Lung (tissue), 12 donors: ENCODE results near the gene USP53. TPM values are rescaled to one million over a fixed set of nuclear protein-coding genes. Genes with fewer than 3 reads are reported as not detected.
"Not testable (repeated sequence)": the region's sequence is repeated elsewhere in the genome, so short reads cannot be mapped to it uniquely, and the experiment has no call there.

ENCODE experiments used
- ATAC-seq: fragments of 200-7000 bp; cut with Tn5 transposase; one replicate; pipeline ENCODE4 v1.9.1; 2020; ENCODE audit warnings: moderate number of reproducible peaks; ENCODE audit not compliant: insufficient read depth, low FRiP score
- DNase-seq, 3 donors: peaks; one replicate each; pipeline ENCODE4 v3.0.0-alpha.2; 2013 to 2017
- H3K27ac ChIP-seq, 2 donors: one replicate each; pipeline ENCODE4 v1.5.1; 2013; ENCODE audit warnings: mild to moderate bottlenecking in 2 of 2, moderate library complexity in 2 of 2, control low read depth in 1 of 2, inconsistent platforms in 1 of 2, low read depth in 1 of 2, low read length in 1 of 2
- H3K27me3 ChIP-seq, 3 donors: one replicate each; pipeline ENCODE4 v1.5.1; 2013; ENCODE audit warnings: low read length in 2 of 3; ENCODE audit not compliant: control insufficient read depth in 3 of 3, insufficient read depth in 3 of 3
- H3K36me3 ChIP-seq, 4 donors: one replicate each; pipeline ENCODE4 v1.5.1; 2013; ENCODE audit warnings: low read length in 4 of 4, mild to moderate bottlenecking in 1 of 4, moderate library complexity in 1 of 4; ENCODE audit not compliant: control insufficient read depth in 4 of 4, insufficient read depth in 4 of 4
- H3K4me1 ChIP-seq, 5 donors: one replicate each; pipeline ENCODE4 v1.5.1; 2013; ENCODE audit warnings: low read length in 5 of 5, mild to moderate bottlenecking in 2 of 5, moderate library complexity in 1 of 5; ENCODE audit not compliant: control insufficient read depth in 5 of 5, insufficient read depth in 5 of 5
- H3K4me3 ChIP-seq: one replicate; pipeline ENCODE4 v1.5.1; 2013; ENCODE audit warnings: mild to moderate bottlenecking, control low read depth, moderate library complexity
- H3K9ac ChIP-seq, 2 donors: one replicate each; pipeline ENCODE4 v1.5.1; 2013; ENCODE audit warnings: low read length in 2 of 2, control low read depth in 1 of 2; ENCODE audit not compliant: insufficient read depth in 1 of 2
- H3K9me3 ChIP-seq, 4 donors: one replicate each; pipeline ENCODE4 v1.5.1; 2013; ENCODE audit warnings: low read length in 3 of 4, mild to moderate bottlenecking in 1 of 4, moderate library complexity in 1 of 4; ENCODE audit not compliant: control insufficient read depth in 4 of 4, insufficient read depth in 3 of 4
- WGBS, 2 donors: extraction: QIAGEN DNeasy Blood & Tissue Kit; methylation state at CpG; one replicate each; pipeline ENCODE4 v1.1.7; 2013; 5-methylcytosine and 5-hydroxymethylcytosine counted together
- polyA plus RNA-seq, 2 donors: library from polyadenylated mRNA; stranded (reverse); fragments of 200-250 nt; gene quantifications; one replicate each; pipeline ENCODE4 v1.2.1, GENCODE V29; 2013
- total RNA-seq, 2 donors: library from RNA; depleted of rRNA in 1 of 2; stranded (reverse); fragments of >200 nt in 1 of 2; gene quantifications; one replicate each; pipeline ENCODE4 v1.2.1, GENCODE V29; 2014 to 2021
- TF ChIP-seq, protein P1 (sequence below): IDR thresholded peaks from 2 replicates; pipeline ENCODE4 v1.5.1; 2012; ENCODE audit warnings: mild to moderate bottlenecking; ENCODE audit errors: control extremely low read depth, extremely low read depth
- donor health status: control.
- donor health status: control.
- donor health status: Bipolar disorder and iron deficiency.
- donor health status: healthy.
- donor health status: DM: yes; HTN: yes; CAD: no.

USP53 gene
- total and polyA plus RNA-seq, 4 donors, result 13.0 to 54.6 (median 26.3) TPM

DNA sequence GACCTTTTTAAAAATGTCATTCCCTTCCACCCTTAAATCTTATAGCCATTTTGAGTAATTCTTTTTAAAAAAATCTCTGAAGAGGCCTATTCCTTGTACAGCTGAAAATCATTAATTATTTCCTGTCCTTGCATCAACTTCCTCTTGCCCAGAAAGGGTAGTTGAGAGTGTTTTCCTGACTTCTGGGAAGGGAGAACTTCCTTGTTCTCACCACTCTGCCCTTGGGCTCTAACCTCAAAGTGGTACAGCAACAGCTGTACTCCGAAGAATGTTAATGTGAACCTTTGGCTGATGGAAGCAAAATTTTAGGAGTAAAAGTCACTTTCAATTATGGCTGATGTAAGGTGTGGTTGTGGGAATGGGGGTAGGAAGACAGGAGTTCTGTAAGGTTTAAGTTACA, 124.5 kb downstream of the USP53 start:
- ATAC-seq (peak; percentile 89), DNase-seq (no peak)
- no peaks in the 10 kb centered on the region for H3K36me3 ChIP-seq
- H3K27me3 ChIP-seq, result no peaks in the 10 kb centered on the region
- H3K4me3 ChIP-seq, result no peak overlapping the region
- 11 to 13% methylated on average over 1 of the region's 1 CpG for WGBS, 2 donors
- H3K9ac ChIP-seq, result no peak overlapping the region
- H3K4me1 ChIP-seq, result peaks cover 0 to 2% (median 0%) of the 10 kb centered on the region in 5 donors
- H3K9me3 ChIP-seq, result no peaks in the 10 kb centered on the region
- TF ChIP-seq, protein P1, sequence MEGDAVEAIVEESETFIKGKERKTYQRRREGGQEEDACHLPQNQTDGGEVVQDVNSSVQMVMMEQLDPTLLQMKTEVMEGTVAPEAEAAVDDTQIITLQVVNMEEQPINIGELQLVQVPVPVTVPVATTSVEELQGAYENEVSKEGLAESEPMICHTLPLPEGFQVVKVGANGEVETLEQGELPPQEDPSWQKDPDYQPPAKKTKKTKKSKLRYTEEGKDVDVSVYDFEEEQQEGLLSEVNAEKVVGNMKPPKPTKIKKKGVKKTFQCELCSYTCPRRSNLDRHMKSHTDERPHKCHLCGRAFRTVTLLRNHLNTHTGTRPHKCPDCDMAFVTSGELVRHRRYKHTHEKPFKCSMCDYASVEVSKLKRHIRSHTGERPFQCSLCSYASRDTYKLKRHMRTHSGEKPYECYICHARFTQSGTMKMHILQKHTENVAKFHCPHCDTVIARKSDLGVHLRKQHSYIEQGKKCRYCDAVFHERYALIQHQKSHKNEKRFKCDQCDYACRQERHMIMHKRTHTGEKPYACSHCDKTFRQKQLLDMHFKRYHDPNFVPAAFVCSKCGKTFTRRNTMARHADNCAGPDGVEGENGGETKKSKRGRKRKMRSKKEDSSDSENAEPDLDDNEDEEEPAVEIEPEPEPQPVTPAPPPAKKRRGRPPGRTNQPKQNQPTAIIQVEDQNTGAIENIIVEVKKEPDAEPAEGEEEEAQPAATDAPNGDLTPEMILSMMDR, result no peak
- no peak overlapping the region for H3K27ac ChIP-seq

DNA sequence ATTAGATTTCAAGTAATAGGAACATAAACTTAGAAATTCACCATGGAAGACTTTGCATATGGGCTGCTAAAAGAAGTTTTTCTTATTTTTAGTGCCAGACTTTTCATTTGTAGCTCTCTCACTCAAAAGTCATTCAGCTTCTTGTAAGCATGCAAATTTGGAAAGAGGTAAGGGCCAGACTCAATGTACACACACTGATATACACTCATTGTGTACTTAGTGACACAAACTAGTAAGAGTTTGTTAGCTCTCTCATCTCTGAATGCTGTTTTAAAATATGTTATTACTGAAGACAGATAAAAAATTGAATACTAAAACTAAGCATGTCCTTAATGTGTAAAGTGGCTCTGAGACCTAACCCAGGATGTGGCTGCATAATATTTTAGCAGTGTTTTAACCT, 127.4 kb downstream of the USP53 start:
- not testable (repeated sequence) for DNase-seq, H3K27me3 ChIP-seq, H3K27ac ChIP-seq, H3K9ac ChIP-seq, H3K9me3 ChIP-seq, H3K36me3 ChIP-seq, ATAC-seq, H3K4me1 ChIP-seq, H3K4me3 ChIP-seq

DNA sequence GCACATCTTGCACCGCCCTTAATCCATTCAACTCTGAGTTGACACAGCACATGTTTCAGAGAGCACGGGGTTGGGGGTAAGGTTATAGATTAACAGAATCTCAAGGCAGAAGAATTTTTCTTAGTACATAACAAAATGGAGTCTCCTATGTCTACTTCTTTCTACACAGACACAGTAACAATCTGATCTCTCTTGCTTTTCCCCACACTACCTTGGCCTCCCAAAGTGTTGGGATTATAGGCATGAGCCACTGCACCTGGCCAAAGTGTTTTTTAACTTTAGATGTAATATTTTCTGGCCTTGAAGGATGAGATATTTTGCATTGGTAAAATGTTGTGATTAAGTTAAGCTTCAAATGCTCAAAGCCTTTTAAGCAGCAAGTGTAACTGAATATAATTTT, 130.8 kb downstream of the USP53 start:
- no CpG with 5 or more reads among the region's 2 CpGs for WGBS, 2 donors
- H3K4me3 ChIP-seq, H3K27me3 ChIP-seq: not testable (repeated sequence)

More for the DNA sequence above, 130.8 kb downstream of the USP53 start:
- H3K4me1 ChIP-seq, H3K27ac ChIP-seq, H3K9ac ChIP-seq, H3K9me3 ChIP-seq, H3K36me3 ChIP-seq, ATAC-seq, DNase-seq: not testable (repeated sequence)

Other genes with a start within 250 kb of the USP53 start
- gene MYOZ2, start 76.9 kb upstream of the USP53 start, total RNA-seq, result under 1 TPM; 0.09 to 0.63 TPM
- under 1 TPM; 0.09 to 0.20 TPM for gene MYOZ2, start 76.9 kb upstream of the USP53 start, polyA plus RNA-seq
- gene FABP2, start 109.4 kb downstream of the USP53 start, total RNA-seq, result not detected
- not detected for gene FABP2, start 109.4 kb downstream of the USP53 start, polyA plus RNA-seq